GM23248 (cell line): ENCODE data around the gene ENPP6.

Experiments used
- EZH2 ChIP-seq: fragments of 200-600 bp; sonication (generic); IDR thresholded peaks from 2 replicates; pipeline ENCODE4 v1.6.1; 2018; ENCODE audit warnings: antibody characterized with exemption, mild to moderate bottlenecking; ENCODE audit not compliant: insufficient read depth, poor library complexity, severe bottlenecking
- EZH2phosphoT487 ChIP-seq: fragments of 200-600 bp; sonication (generic); IDR thresholded peaks from 2 replicates; pipeline ENCODE4 v1.6.1; 2018; ENCODE audit warnings: antibody characterized with exemption, moderate library complexity, mild to moderate bottlenecking, low read depth; ENCODE audit not compliant: insufficient read depth

GRCh38 chr4:184052616-184053015 is 165.1 kb downstream of the ENPP6 start:
- TF ChIP-seq EZH2 (no peak), EZH2phosphoT487 (no peak)
